Gastroesophageal sphincter (tissue), 4 donors: ENCODE results near the gene SLC17A5. TPM values are rescaled to one million over a fixed set of nuclear protein-coding genes. Genes with fewer than 3 reads are reported as not detected.

Experiments
- ATAC-seq: fragments of 150-250 bp; one replicate; pipeline ENCODE4 v1.9.1; 2016; ENCODE audit warnings: mild to moderate bottlenecking, moderate library complexity
- H3K27ac ChIP-seq, 4 donors: fragments of 200-600 bp; sonication (generic) in 3 of 4; 1 replicate in 3 of 4; 2 replicates in 1 of 4; pipeline ENCODE4 v1.5.1; 2016 to 2019
- H3K27me3 ChIP-seq: fragments of 200-600 bp; sonication (generic); one replicate; pipeline ENCODE4 v1.5.1; 2019
- H3K36me3 ChIP-seq, 2 donors: fragments of 200-600 bp; sonication (generic); one replicate each; pipeline ENCODE4 v1.5.1; 2019; ENCODE audit warnings: control low read depth in 1 of 2
- H3K4me1 ChIP-seq, 3 donors: fragments of 200-600 bp; sonication (generic); 1 replicate in 2 of 3; 2 replicates in 1 of 3; pipeline ENCODE4 v1.5.1; 2016 to 2019; ENCODE audit warnings: control low read depth in 2 of 3
- H3K4me3 ChIP-seq, 2 donors: fragments of 200-600 bp; sonication (generic); one replicate each; pipeline ENCODE4 v1.5.1; 2019; ENCODE audit warnings: mild to moderate bottlenecking in 1 of 2, moderate library complexity in 1 of 2
- H3K9me3 ChIP-seq, 3 donors: fragments of 200-600 bp; sonication (generic); one replicate each; pipeline ENCODE4 v1.5.1; 2017 to 2019; ENCODE audit warnings: control low read depth in 2 of 3
- EP300 ChIP-seq: sonication (generic); formaldehyde crosslinking; IDR thresholded peaks from one replicate; pipeline ENCODE4 v1.6.1; 2017; ENCODE audit warnings: antibody characterized with exemption, mild to moderate bottlenecking
- POLR2A ChIP-seq, 2 donors: fragments of 450-650 bp; IDR thresholded peaks; one replicate each; pipeline ENCODE4 v1.6.1; 2017; ENCODE audit warnings: antibody characterized with exemption in 2 of 2, mild to moderate bottlenecking in 2 of 2, moderate library complexity in 1 of 2
- POLR2AphosphoS5 ChIP-seq: sonication (generic); formaldehyde crosslinking; IDR thresholded peaks from one replicate; pipeline ENCODE4 v1.6.1; 2017; ENCODE audit warnings: antibody characterized with exemption
- WGBS, 2 donors: methylation state at CpG; one replicate each; pipeline ENCODE4 v1.1.5; 2018; ENCODE audit warnings: low coverage in 1 of 2; 5-methylcytosine and 5-hydroxymethylcytosine counted together
- total RNA-seq, 4 donors: library from RNA; depleted of rRNA; stranded (reverse); fragments of >200 nt; gene quantifications; one replicate each; pipeline ENCODE4 v1.1.0, GENCODE V29; 2016
- TF ChIP-seq, protein P1 (sequence below), 4 experiments: fragments of 200-600 bp in 2 of 4; fragments of 450-650 bp in 2 of 4; sonication (generic) in 1 of 4; IDR thresholded peaks; one replicate each; pipeline ENCODE4 v1.5.1; 2017 to 2019; ENCODE audit warnings: antibody characterized with exemption in 4 of 4, mild to moderate bottlenecking in 2 of 4, moderate library complexity in 2 of 4

Gene SLC17A5
- total RNA-seq, 4 donors from 2014 or later: 11.2 to 18.9 (median 14.6) TPM

DNA sequence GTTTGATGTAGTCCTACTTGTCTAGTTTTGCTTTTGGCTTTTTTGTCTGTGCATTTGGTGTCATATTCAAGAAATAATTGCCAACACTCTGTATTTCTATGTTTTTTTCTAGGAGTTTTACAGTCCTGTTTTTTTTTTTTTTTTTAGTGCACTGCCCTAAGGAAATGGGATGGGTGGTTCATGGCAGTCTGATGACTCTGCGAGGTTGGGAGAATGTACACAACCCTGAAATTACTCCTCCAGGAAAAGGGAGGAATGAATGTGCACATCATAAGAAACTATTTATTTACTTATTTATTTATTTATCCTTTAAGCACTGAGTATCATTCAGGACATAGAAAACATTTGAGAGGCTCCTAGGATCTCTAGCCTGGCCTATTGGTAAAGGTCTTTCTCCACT lies 15.2 kb upstream of the SLC17A5 start:
- Histone ChIP-seq H3K27ac (no peak overlapping the region), H3K4me3 (no peak overlapping the region), H3K36me3 (no peaks in the 10 kb centered on the region), H3K27me3 (peaks cover 23% of the 10 kb centered on the region), H3K9me3 (no peaks in the 10 kb centered on the region), H3K4me1 (no peaks in the 10 kb centered on the region)
- TF ChIP-seq EP300 (no peak), POLR2AphosphoS5 (no peak), POLR2A (IDR thresholded peaks at IDR 0.05) (no peak)
- TF ChIP-seq, protein P1, sequence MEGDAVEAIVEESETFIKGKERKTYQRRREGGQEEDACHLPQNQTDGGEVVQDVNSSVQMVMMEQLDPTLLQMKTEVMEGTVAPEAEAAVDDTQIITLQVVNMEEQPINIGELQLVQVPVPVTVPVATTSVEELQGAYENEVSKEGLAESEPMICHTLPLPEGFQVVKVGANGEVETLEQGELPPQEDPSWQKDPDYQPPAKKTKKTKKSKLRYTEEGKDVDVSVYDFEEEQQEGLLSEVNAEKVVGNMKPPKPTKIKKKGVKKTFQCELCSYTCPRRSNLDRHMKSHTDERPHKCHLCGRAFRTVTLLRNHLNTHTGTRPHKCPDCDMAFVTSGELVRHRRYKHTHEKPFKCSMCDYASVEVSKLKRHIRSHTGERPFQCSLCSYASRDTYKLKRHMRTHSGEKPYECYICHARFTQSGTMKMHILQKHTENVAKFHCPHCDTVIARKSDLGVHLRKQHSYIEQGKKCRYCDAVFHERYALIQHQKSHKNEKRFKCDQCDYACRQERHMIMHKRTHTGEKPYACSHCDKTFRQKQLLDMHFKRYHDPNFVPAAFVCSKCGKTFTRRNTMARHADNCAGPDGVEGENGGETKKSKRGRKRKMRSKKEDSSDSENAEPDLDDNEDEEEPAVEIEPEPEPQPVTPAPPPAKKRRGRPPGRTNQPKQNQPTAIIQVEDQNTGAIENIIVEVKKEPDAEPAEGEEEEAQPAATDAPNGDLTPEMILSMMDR (IDR thresholded peaks at IDR 0.05): no peak
- no peak for ATAC-seq
- 83% methylated on average over 1 of the region's 1 CpG; no CpG with 5 or more reads in 1 of the 2 donors for WGBS, 2 donors

DNA sequence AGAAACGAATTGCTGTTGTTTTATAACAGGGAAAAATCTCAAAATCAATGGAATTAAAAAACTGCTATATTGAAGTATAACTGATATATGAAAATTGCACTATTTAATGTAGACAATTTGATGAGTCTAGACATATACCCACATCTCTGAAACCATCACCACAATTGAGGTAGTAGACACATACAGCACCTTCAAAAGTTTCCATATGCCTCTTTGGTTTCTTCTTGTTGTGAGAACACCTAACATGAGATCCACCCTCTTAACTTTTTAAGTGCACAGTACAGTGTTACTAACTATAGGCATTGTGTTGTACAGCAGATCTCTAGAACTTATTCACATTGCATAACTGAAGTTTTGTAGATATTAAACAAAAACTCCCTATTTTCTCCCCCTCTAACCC lies 14.0 kb upstream of the SLC17A5 start:
- 42 to 57% methylated on average over 1 of the region's 1 CpG for WGBS, 2 donors
- TF ChIP-seq EP300: no peak
- TF ChIP-seq, protein P1 (IDR thresholded peaks at IDR 0.05): no peak
- no peak for TF ChIP-seq POLR2AphosphoS5
- TF ChIP-seq POLR2A (IDR thresholded peaks at IDR 0.05): no peak
- Histone ChIP-seq H3K4me1 (no peaks in the 10 kb centered on the region), H3K27me3 (peaks cover 21% of the 10 kb centered on the region), H3K27ac (no peak overlapping the region), H3K4me3 (no peak overlapping the region), H3K36me3 (no peaks in the 10 kb centered on the region), H3K9me3 (no peaks in the 10 kb centered on the region)
- ATAC-seq: no peak

DNA sequence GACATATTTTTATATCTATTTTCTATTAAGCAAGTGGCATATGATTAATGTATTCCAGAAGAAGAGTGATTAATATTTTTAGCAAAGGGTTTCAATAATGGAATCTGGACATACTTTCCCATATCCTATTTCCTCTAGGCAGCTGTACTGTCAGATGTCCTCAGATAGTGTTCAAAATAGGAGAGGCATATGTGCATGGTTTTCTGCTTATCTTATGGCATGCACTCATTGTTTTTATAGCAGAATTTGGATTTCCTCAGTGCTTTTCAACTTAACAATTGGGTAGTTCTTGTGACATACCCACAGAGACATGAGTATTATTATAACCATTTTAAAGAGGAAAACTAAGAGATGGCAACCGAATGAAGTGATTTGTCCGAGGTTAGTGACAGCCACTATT lies 12.6 kb upstream of the SLC17A5 start:
- no peak overlapping the region for H3K4me3 ChIP-seq
- no peak for ATAC-seq
- peaks cover 8% of the 10 kb centered on the region for H3K27me3 ChIP-seq
- H3K4me1 ChIP-seq: no peaks in the 10 kb centered on the region
- H3K9me3 ChIP-seq: no peaks in the 10 kb centered on the region
- H3K27ac ChIP-seq: no peak overlapping the region
- no peak for TF ChIP-seq EP300
- TF ChIP-seq POLR2A (IDR thresholded peaks at IDR 0.05): no peak
- no peak for TF ChIP-seq POLR2AphosphoS5
- TF ChIP-seq, protein P1 (IDR thresholded peaks at IDR 0.05): no peak
- 40 to 49% methylated on average over 1 to 2 of the region's 2 CpGs for WGBS, 2 donors
- no peaks in the 10 kb centered on the region for H3K36me3 ChIP-seq

DNA sequence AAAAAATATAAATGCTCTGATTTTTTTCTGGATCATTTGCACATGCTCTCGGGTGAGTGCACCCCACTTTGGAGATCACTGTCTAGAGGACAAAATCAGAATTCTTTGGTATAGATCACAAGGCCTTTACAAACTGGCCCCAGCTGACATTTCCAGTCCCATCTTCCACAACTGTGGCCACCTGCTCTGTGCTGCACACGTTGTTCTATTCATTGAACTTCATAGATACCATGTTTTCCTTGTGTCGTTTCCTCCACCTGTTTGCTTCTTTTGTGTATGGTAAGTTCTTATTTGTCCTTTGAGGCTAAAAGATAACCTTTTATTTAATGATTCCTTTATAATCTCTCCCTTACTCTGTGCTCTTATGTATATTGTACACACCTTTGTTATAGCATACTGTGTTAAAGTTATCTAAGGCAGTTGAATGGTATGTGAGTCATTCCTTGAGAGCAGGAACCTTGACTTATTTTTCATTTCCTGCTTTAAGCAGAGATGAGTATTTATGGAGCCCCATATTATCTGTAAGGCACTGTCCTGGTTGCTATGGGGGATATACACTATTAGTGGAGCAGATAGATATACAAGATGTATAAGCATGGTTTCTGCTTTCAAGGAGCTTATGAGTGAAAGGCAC lies 12.0 kb upstream of the SLC17A5 start:
- TF ChIP-seq POLR2A (IDR thresholded peaks at IDR 0.05): no peak
- no peak for TF ChIP-seq EP300
- TF ChIP-seq POLR2AphosphoS5: no peak
- TF ChIP-seq, protein P1 (IDR thresholded peaks at IDR 0.05): no peak
- 65% methylated on average over 3 of the region's 3 CpGs for WGBS, 2 donors
- Histone ChIP-seq H3K27me3 (peaks cover 2% of the 10 kb centered on the region), H3K9me3 (no peaks in the 10 kb centered on the region), H3K27ac (no peak overlapping the region), H3K4me3 (no peak overlapping the region), H3K36me3 (no peaks in the 10 kb centered on the region), H3K4me1 (no peaks in the 10 kb centered on the region)
- ATAC-seq: no peak

DNA sequence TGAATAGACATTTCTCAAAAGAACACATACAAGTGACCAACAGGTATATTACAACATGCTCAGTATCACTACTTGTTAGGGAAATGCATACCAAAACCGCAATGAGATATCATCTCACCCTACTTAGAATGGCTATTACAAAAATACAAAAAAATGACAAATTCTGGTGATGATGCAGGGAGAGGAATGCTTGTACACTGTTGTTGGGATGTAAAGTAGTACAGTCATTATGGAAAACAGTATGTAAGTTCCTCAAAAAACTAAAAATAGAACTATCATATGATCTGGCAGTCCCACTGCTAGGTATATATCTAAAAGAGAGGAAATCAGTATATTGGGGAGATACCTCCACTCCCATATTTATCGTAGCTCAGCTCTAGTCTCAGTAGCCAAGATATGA lies 10.9 kb upstream of the SLC17A5 start:
- Histone ChIP-seq H3K9me3 (no peaks in the 10 kb centered on the region), H3K27ac (no peak overlapping the region), H3K4me1 (no peaks in the 10 kb centered on the region), H3K27me3 (no peaks in the 10 kb centered on the region), H3K36me3 (no peaks in the 10 kb centered on the region), H3K4me3 (no peak overlapping the region)
- TF ChIP-seq POLR2AphosphoS5 (no peak), POLR2A (IDR thresholded peaks at IDR 0.05) (no peak), EP300 (no peak)
- TF ChIP-seq, protein P1 (IDR thresholded peaks at IDR 0.05): no peak
- 75 to 83% methylated on average over 1 to 2 of the region's 2 CpGs for WGBS, 2 donors
- no peak for ATAC-seq
